ENCODE results near the gene CFHR5. TPM values are rescaled to one million over a fixed set of nuclear protein-coding genes. Genes with fewer than 3 reads are reported as not detected.
"Not testable (repeated sequence)": the region's sequence is repeated elsewhere in the genome, so short reads cannot be mapped to it uniquely, and the experiment has no call there.

CFHR5 gene
- total RNA-seq (2014; rRNA removed; shearing (Covaris generic)), result not detected in 2 replicates

- H3K27me3 ChIP-seq (replicated peaks), result no peaks in the 10 kb centered on the region
- no peaks in the 10 kb centered on the region for H3K36me3 ChIP-seq
These were observed at the start of gene CFHR5 for GRCh38 chr1:196977278-196977677. TSS of gene CFHR5 (plus strand) at chr1:196977556. CDS start at chr1:196977665, 109 bp downstream.

GRCh38 chr1:196932853-196933252 is 44.5 kb upstream of the CFHR5 start:
- not testable (repeated sequence) for H3K4me3 ChIP-seq; H3K27me3 ChIP-seq (replicated peaks); H3K9me3 ChIP-seq (replicated peaks); DNase-seq (ENCODE audit: low read depth in 1 of 2, low spot score in 2 of 2); H3K36me3 ChIP-seq; H3K4me1 ChIP-seq (replicated peaks); H3K27ac ChIP-seq

More at GRCh38 chr1:196977278-196977677, at the start of gene CFHR5:
- no peak for DNase-seq (ENCODE audit: low read depth in 1 of 2, low spot score in 2 of 2)
- Histone ChIP-seq H3K4me1 (replicated peaks) (no peaks in the 10 kb centered on the region), H3K27ac (no peak within 1 kb of the TSS), H3K4me3 (no peak within 1 kb of the TSS), H3K9me3 (replicated peaks) (no peaks in the 10 kb centered on the region)

- Histone ChIP-seq H3K4me1 (replicated peaks) (no peaks in the 10 kb centered on the region), H3K9me3 (replicated peaks) (no peaks in the 10 kb centered on the region), H3K27ac (no peak overlapping the region), H3K4me3 (no peak overlapping the region), H3K27me3 (replicated peaks) (no peaks in the 10 kb centered on the region), H3K36me3 (no peaks in the 10 kb centered on the region)
- DNase-seq (ENCODE audit: low read depth in 1 of 2, low spot score in 2 of 2), result no peak
These were observed 43.7 kb upstream of the CFHR5 start for GRCh38 chr1:196933531-196934189.

GRCh38 chr1:196941474-196941873 is 35.9 kb upstream of the CFHR5 start:
- not testable (repeated sequence) for H3K27ac ChIP-seq; H3K27me3 ChIP-seq (replicated peaks); H3K36me3 ChIP-seq; H3K4me1 ChIP-seq (replicated peaks); DNase-seq (ENCODE audit: low read depth in 1 of 2, low spot score in 2 of 2); H3K4me3 ChIP-seq; H3K9me3 ChIP-seq (replicated peaks)

- DNase-seq (ENCODE audit: low read depth in 1 of 2, low spot score in 2 of 2); H3K36me3 ChIP-seq; H3K4me1 ChIP-seq (replicated peaks); H3K27me3 ChIP-seq (replicated peaks); H3K27ac ChIP-seq; H3K9me3 ChIP-seq (replicated peaks); H3K4me3 ChIP-seq: not testable (repeated sequence)
These were observed 33.8 kb upstream of the CFHR5 start, which contains the start of gene CFHR2 for GRCh38 chr1:196943568-196943967. TSS of gene CFHR2 (plus strand) at chr1:196943738. CDS start at chr1:196943881, 143 bp downstream.

GRCh38 chr1:196951711-196952394 is 25.5 kb upstream of the CFHR5 start:
- H3K4me1 ChIP-seq (replicated peaks), result no peaks in the 10 kb centered on the region
- DNase-seq (ENCODE audit: low read depth in 1 of 2, low spot score in 2 of 2), result no peak

GRCh38 chr1:196954778-196955177 is 22.6 kb upstream of the CFHR5 start:
- Histone ChIP-seq H3K9me3 (replicated peaks) (no peaks in the 10 kb centered on the region), H3K27me3 (replicated peaks) (no peaks in the 10 kb centered on the region), H3K4me3 (no peak overlapping the region), H3K36me3 (no peaks in the 10 kb centered on the region), H3K27ac (no peak overlapping the region), H3K4me1 (replicated peaks) (no peaks in the 10 kb centered on the region)
- DNase-seq (ENCODE audit: low read depth in 1 of 2, low spot score in 2 of 2), result no peak

More at GRCh38 chr1:196951711-196952394, 25.5 kb upstream of the CFHR5 start:
- Histone ChIP-seq H3K9me3 (replicated peaks) (no peaks in the 10 kb centered on the region), H3K27me3 (replicated peaks) (no peaks in the 10 kb centered on the region), H3K27ac (no peak overlapping the region), H3K4me3 (no peak overlapping the region), H3K36me3 (no peaks in the 10 kb centered on the region)

GRCh38 chr1:196955926-196956325 is 21.4 kb upstream of the CFHR5 start:
- Histone ChIP-seq H3K27ac (no peak overlapping the region), H3K4me3 (no peak overlapping the region), H3K27me3 (replicated peaks) (no peaks in the 10 kb centered on the region), H3K4me1 (replicated peaks) (no peaks in the 10 kb centered on the region), H3K9me3 (replicated peaks) (no peaks in the 10 kb centered on the region), H3K36me3 (no peaks in the 10 kb centered on the region)
- DNase-seq (ENCODE audit: low read depth in 1 of 2, low spot score in 2 of 2), result no peak

- no peak for DNase-seq (ENCODE audit: low read depth in 1 of 2, low spot score in 2 of 2)
- Histone ChIP-seq H3K36me3 (no peaks in the 10 kb centered on the region), H3K27ac (no peak overlapping the region), H3K4me3 (no peak overlapping the region), H3K4me1 (replicated peaks) (no peaks in the 10 kb centered on the region), H3K9me3 (replicated peaks) (no peaks in the 10 kb centered on the region), H3K27me3 (replicated peaks) (no peaks in the 10 kb centered on the region)
These were observed 16.5 kb upstream of the CFHR5 start for GRCh38 chr1:196960854-196961253.

GRCh38 chr1:196970182-196970581 is 7.2 kb upstream of the CFHR5 start:
- no peak overlapping the region for H3K4me3 ChIP-seq
- no peaks in the 10 kb centered on the region for H3K4me1 ChIP-seq (replicated peaks)
- no peaks in the 10 kb centered on the region for H3K36me3 ChIP-seq
- no peaks in the 10 kb centered on the region for H3K9me3 ChIP-seq (replicated peaks)
- no peak for DNase-seq (ENCODE audit: low read depth in 1 of 2, low spot score in 2 of 2)
- H3K27ac ChIP-seq, result no peak overlapping the region
- no peaks in the 10 kb centered on the region for H3K27me3 ChIP-seq (replicated peaks)

- no peaks in the 10 kb centered on the region for H3K36me3 ChIP-seq
- no peak overlapping the region for H3K27ac ChIP-seq
- H3K27me3 ChIP-seq (replicated peaks), result no peaks in the 10 kb centered on the region
- no peaks in the 10 kb centered on the region for H3K9me3 ChIP-seq (replicated peaks)
- no peaks in the 10 kb centered on the region for H3K4me1 ChIP-seq (replicated peaks)
- no peak overlapping the region for H3K4me3 ChIP-seq
- DNase-seq (ENCODE audit: low read depth in 1 of 2, low spot score in 2 of 2), result no peak
These were observed 1.1 kb upstream of the CFHR5 start for GRCh38 chr1:196976278-196976677.

GRCh38 chr1:196980859-196981258 is 3.5 kb downstream of the CFHR5 start:
- no peak for DNase-seq (ENCODE audit: low read depth in 1 of 2, low spot score in 2 of 2)
- Histone ChIP-seq H3K27me3 (replicated peaks) (no peaks in the 10 kb centered on the region), H3K9me3 (replicated peaks) (no peaks in the 10 kb centered on the region), H3K4me1 (replicated peaks) (no peaks in the 10 kb centered on the region), H3K4me3 (no peak overlapping the region), H3K27ac (no peak overlapping the region), H3K36me3 (no peaks in the 10 kb centered on the region)

GRCh38 chr1:196982247-196982646 is 4.9 kb downstream of the CFHR5 start:
- DNase-seq (ENCODE audit: low read depth in 1 of 2, low spot score in 2 of 2); H3K27me3 ChIP-seq (replicated peaks); H3K9me3 ChIP-seq (replicated peaks); H3K36me3 ChIP-seq; H3K4me3 ChIP-seq; H3K27ac ChIP-seq; H3K4me1 ChIP-seq (replicated peaks): not testable (repeated sequence)

- DNase-seq (ENCODE audit: low read depth in 1 of 2, low spot score in 2 of 2), result not testable (repeated sequence)
These were observed 14.7 kb downstream of the CFHR5 start for GRCh38 chr1:196991919-196992651.

More at GRCh38 chr1:196991919-196992651, 14.7 kb downstream of the CFHR5 start:
- not testable (repeated sequence) for H3K27ac ChIP-seq; H3K4me3 ChIP-seq; H3K4me1 ChIP-seq (replicated peaks); H3K27me3 ChIP-seq (replicated peaks); H3K9me3 ChIP-seq (replicated peaks); H3K36me3 ChIP-seq

Measured in SJSA1 (cell line).